ENCODE data around the gene KIRREL1.

DNA sequence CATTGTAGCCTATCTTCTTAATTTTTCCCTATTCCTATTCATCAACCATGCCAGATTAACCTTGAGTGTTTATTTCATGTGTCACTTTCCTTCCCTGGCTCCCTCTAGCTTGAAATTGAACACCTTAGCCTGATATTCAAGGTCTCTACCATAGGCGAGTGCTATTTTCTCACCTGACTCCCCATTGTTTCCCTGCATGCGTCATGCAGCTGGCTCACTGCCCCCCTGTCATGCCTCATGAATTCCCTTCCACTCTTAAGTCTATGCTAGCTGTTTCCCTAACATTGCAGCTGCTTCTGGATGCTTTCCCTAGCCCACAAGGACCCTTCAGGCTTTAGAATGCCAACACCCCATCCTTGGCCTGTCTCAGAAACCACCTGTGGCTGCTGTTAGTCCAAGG lies 130.6 kb downstream of the KIRREL1 start:
- TF ChIP-seq EP300 (IDR thresholded peaks at IDR 0.05) (no peak), POLR2A (IDR thresholded peaks at IDR 0.05; ENCODE audit: low read depth) (no peak)

Measured in esophagus muscularis mucosa (tissue), 2 donors.